HG03095 (cell line): ENCODE results near the gene PCNX4.
A peak's percentile ranks its signal among the peaks of the same experiment; 100 is the strongest.
"Not testable (repeated sequence)": the region's sequence is repeated elsewhere in the genome, so short reads cannot be mapped to it uniquely, and the experiment has no call there.

Experiments
- ATAC-seq: cut with Tn5 transposase; IDR thresholded peaks from one replicate; pipeline ENCODE4 v1.9.1; 2021; ENCODE audit warnings: moderate library complexity; ENCODE audit not compliant: unreplicated experiment

PCNX4 gene

DNA sequence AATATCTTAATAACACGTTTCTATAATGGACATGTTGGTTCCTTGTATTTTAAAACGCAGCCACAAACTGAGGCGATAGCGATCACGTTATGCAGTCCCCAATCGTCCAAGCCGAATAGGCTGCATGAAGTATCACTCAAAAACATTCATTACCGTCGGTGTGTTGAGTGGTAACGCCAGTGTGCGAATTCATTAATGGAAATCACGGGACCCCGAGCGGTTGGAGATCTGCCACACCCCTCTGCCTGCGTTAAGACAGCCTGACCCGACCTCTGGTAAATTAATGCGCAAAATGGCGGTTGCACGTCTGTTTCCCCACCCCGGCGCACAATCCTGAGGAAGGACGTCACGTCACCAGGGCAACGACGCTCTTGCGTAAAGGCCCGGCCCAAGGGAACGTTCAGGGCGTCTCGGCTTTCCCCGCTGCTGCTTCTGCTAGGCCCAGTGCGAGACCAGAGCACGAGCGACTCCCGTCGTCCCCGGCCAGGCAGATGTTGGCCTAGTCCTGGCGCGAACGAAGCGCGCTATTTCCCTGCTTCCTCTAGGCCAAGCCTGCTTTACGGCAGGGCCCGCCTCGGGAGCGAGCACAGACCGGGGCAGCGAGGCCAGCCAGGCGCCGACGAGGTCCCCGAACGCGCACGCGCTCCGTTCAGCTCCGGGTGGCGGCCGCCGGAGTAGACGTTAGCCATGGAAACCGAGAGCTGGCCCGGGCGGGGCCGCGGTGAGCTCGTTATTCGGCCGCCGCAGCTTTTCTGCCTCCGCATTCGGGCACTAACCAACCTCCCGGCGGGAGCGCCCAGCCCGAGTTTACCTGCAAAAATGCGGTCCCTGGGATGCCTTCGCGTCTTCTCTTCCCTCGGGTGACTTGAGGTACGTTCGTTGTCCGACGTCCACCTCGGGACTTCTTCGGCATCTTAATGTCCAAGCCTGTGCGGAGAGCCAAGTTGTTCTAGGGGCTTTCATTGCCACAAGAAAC, at the start of gene PCNX4:
TSS of gene PCNX4 (plus strand) at position 374 of the 976 bp plus-strand sequence. CDS start 15,716 bp downstream, outside the sequence.
- ATAC-seq: peak; percentile 96

DNA sequence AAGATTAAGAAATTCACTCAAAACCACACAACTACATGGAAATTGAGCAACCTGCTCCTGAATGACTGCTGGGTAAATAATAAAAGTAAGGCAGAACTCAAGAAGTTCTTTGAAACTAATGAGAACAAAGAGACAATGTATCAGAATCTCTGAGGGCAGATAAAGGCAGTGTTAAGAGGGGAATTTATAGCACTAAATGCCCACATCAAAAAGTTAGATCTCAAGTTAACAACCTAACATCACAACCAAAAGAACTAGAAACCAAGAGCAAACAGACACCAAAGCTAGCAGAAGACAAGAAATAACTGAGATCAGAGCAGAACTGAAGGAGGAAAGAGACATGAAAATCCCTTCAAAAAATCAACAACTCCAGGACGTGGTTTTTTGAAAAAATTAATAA, 43.7 kb upstream of the PCNX4 start:
- ATAC-seq: not testable (repeated sequence)

DNA sequence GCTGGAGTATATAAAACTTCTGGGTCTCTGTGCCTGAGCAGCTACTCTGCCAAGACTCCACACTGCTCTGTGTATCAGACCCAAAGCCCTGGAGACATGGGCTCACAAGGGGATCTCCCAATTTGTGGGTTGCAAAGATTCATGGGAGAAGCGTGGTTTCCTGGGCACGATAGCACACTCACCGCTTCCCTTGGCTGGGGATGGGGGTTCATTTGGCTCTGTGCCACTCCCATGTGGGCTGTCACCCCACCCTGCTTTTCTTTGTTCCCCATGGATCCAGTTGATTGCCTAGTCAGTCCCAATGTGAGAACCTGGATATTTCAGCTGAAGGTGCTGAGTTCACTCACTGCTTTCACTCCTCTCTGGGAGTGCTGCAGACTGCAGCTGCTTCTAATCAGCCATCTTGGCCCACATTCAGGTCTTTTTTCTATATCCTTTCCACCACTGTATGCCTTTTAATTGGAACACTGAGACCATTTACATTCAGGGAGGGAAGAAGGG, 40.0 kb upstream of the PCNX4 start:
- ATAC-seq: no peak

DNA sequence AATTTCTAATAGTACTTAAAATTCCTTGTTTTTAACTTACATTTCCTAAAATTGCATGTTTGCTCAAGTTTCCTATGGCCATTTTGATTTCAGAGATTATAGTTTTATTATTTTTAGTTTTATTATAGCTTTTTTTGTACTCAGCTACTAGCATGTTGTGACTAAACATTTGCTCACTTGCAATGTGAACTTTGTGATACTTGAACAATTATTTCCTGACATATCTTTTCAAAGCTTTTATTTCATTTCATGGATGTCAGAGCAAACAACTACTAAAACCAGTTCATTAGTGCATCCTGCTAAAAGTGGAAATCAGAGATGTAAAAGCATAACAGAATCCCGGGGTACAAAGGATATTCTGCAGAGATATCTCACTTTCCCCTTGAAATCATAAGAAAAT, 33.6 kb upstream of the PCNX4 start:
- ATAC-seq: no peak

DNA sequence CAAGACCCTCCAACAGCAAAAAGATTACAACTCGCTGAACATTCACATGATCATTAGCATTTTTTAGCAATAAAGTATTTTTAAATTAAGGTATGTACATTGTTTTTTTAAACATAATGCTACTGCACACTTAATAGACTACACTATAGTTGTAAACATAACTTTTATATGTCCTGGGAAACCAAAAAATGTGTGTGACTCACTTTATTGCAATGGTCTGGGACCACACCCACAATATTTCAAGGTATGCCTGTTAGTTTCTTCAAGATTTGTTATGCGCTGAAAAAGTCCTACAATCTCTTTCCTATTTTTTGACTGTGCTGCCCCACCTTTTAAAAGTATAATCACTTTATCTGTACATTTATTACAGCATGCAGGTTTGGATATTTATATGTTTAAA, 30.4 kb upstream of the PCNX4 start:
- ATAC-seq: no peak

DNA sequence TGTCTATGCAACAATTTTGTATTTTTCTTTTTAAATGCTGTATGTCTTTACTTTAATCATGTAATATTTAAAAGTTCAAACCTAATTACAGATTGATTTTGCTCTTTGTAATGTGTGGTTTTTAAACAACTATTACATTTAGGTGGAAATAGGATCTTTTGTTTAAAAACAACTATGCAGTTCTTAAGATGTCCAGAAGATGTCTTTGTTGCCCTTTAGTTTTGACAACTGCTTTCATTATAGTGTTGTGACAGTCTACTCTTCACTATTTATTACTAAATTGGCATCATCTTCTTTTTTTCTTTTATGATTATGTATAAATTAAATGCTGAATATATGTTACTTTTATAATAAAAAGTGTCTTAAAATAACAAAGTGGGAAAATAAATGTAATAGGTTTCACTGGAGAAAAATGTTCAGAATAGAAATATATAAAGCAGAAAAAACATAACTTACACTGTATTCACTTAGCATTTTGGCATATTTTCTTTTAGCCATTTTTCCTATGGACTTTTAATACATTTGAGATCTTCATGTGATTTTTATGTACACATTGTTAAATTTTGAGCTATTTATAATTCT, 27.1 kb upstream of the PCNX4 start:
- no peak for ATAC-seq

DNA sequence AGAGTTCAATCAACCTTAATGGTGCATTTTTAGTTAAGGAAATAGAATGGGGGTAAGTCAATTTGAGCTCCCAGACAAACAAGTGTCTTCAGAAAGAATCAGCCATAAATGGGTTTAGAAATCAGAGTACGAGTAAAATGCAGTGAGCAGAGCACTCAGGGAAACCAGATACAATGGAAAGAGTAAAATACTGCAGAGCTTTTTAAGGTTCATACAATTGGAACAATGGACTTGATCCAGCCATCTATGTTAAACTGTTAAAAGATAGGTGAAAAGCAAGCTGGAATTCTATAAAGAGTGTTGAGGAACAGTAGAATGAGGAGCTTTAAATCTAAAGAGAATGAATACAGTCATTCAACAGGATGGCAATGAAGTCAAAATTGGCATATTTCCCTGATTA, 23.8 kb upstream of the PCNX4 start:
- ATAC-seq: no peak

DNA sequence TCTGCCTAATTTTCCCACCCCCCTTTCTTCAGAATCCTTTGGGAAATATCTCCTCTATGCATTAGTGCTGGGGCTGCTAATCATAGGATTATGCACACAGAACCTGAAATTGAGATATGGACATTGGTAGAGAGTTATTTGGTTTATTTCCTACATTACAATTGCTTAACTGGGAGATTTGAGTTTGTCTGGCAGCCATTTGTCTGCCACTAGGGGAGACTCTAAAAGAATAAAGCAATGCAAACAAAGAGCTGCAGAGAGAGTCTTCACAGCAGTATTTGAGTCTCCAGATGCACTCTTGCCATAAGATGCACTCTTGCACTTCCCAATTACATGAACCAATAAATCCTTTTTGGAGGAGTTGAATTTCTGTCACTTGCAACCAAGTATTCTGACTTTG, 12.0 kb upstream of the PCNX4 start:
- ATAC-seq: no peak

DNA sequence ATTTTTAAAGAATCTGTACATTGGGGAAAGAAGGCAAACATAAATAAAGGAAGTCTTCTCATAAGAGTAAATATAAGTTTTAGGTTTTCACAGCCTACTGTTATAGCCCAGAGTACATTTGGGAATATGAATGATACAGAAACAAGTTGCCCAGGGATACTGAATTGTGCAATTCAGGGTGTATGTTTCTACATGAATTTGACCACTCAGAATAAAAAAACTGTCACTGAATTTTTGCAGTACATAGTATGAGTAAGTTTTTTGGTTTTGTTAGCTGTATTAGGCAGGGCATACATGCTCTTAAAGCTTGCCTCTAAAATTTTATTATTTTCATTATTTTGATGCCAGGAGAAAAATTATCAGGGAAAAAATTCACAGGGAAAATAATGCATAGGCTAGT, 6.6 kb upstream of the PCNX4 start:
- no peak for ATAC-seq

DNA sequence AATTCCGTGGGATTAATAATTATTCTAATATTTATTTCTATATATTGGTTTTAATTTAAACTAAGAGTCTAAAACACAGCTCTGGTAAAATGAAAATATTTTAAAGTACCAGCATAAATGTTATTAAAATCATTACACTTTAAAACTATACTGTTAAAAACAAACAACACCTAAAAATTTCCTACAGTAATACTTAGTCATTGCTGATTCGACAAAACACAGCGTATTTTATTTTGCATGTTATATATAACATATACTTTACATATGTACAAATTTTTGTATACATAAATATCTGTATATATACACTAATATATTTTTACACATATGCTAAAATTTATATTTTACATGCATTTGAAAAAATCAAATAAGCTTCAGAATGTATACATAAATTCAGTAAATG, 6.0 kb upstream of the PCNX4 start:
- ATAC-seq: no peak

DNA sequence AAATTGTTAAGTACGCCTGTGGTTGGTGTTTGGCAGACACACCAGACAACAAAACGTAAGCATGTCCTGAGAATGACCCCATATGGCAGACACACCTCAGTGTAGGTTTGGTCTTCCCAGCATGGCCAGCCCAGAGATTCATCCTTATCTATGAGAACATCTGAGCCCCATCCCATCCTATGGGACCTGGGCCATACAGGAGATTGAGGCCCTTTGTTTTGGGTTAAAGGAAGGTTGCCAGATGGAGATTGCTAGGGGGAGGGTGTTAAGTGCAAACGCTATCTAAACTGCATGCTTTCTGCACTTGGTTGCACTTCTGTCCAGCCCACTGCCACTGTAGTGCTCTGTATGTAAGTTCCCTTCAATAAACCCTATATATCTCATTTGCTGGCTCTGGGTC, 4.1 kb upstream of the PCNX4 start:
- no peak for ATAC-seq

DNA sequence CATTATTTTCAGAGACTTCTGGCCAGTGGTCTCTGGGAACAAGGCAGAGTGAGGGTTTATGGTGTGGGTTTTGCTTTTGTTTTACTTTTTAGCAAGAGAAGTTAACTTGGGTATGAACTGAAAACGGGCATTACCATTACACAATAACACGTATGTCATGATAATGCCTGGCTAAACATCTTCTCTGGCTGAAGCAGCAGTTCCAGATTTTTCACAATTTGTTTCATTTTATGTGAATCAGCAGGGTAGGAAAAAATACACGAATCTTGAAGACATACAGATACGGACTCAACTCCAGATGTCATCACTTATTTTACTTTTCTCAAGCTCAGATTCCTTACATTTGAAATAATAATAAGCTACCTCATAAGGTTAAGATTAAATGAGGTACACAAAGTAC, 2.5 kb upstream of the PCNX4 start:
- no peak for ATAC-seq

DNA sequence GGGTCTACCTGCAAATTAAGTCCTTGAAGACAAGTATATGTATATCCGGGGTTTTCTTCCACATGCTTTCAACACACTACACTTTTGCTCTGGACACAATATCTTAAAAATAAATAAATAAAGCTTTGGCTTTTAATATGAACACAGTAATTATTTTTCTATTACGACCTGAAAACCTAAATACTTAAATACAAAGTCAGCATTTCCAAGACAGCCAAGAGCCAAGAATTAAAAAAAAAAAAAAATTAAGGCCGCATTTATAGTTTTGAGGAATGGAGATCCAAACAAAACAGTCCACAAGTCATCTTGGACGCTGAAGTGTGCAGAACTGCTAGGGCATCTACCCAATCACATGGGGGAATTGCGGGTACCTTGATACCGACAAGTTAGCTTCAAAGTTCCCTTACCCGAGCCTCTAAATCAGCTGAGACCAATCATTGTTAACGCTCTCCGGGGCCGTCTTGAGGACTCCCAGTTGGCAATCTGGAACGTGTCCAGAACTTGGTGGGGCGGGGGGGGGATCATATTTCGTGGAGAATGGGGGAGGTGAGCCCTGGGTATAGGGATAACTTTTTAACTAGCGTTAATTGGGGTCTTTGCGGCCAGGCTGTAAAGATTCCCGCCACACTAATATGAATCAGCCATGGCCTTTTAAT, 731 bp upstream of the PCNX4 start:
- ATAC-seq: no peak

DNA sequence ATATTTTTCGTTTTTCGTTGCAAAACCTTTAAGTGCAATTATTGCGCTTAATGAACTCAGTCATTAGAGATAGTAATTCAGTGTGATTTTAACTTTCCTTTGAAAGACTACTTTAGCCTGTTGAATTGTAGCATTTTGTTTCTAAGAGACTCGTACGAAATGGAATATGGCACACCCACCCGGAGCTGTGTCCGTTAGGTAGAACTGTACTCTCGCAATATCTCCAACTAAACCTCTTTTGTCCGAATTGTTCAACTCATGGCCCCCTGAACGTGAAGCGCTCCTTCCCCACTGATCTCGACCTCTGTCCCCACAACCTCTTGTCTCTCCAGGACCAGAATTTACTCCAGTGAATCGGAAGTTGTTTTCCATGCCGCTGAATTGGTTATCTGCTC, 800 bp downstream of the PCNX4 start:
- ATAC-seq: no peak

DNA sequence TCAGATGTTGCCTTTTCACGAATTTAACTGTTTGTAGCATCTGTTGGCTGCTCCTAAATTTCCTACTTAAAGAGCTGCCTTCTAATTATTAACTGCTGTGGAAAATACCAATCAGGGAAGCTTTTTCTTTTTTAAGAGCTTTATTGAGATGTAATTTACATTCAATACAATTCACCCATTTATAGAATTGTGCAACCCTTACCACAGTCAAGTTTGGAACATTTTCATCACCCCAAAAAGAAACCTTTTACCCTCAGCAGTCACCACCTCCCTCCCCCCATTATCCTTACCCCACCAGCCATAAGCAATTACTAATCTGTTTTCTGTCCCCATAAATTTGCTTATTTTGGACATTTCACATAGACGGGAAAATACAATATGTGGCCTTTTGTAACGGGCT, 1.4 kb downstream of the PCNX4 start:
- ATAC-seq: no peak

DNA sequence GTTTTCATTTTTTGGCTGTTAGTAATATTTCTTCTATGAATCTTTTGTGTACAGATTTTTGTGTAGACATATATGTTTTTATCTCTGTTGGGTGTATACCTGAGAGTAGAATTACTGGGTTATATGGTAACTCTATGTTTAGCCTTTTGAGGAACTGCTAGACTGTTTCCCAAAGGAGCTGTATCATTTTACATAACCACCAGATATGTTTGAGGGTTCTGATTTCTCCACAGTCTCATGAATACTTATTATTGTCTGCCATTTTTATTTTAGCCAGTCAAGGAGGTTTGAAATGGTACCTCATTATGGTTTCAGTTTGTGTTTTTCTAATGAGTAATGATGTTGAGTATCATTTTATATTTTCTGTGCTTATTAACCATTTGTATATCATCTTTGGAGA, 1.9 kb downstream of the PCNX4 start:
- ATAC-seq: no peak

DNA sequence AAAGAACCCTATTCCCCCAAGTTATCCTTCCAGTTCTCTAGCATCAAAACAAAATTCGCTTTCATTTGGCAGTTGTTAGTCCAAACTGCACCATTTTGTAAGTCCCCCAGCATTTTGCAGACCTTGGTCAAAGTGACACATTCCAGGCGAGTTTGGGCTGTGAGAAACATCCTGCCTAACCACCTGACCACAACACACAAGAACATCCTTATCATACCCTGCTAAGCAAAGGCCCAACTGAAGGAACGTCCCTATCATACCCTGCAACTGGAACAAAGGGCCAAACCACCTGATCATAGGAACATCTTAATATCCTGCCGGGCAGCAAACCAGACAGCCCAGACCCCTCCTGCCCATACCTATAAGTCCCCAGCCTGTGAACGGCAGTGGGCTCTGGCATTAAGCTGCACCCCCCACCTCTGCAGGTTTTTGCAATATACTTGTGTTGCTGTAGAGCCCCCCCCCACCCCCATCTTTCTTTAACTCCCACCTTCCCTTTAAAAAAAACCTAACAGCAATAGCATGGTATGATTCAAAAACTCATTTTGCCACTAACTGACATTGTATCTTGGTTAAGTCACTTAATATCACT, 2.7 kb downstream of the PCNX4 start:
- ATAC-seq: no peak

DNA sequence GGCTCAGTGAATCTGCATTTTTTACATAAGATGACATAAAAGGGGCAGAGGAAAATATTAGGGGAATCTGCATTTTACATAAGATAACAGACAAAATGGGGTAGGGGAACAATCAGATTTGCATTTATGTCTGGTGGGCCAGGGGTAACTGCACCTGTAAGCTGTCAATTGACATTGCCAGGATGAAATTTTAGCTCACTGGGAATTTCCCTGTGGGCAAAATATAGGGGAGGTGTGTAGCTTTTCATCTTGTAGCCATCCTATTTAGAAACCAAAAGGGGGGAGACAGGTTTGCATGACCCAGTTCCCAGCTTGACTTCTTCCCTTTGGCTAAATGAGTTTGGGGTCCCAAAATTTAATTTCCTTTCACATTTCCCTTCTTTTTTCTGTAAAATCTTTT, 3.5 kb downstream of the PCNX4 start:
- no peak for ATAC-seq

DNA sequence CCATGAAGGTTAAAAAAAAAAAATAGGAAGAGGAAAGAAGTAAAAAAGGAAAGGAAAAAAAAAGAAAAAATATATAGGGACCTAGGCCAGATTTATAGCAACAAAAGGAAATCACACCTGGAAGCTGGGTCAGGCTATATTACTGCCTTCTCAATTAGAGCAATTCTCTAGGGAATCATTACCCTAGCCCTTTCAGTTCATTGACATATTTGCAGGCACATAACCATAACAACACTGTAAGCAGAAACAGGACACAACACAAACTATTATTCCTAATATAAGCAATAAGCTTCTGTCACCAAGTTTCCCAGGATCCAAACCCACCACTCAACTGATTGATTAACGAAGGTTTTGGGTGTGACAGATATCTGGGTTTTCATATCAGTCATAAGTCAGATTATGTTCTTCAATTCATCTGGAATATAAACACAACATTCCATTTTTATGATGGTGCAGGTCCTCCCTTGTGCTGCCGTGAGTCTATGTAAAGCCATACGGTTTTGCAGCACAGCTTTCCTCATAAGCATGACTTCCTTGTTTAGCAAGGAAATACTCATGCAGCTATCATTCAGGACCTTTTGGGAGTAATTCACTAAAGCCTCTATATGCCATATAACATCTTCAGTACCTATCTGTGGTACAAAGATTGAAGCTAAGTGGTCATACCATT, 4.2 kb downstream of the PCNX4 start:
- ATAC-seq: no peak

DNA sequence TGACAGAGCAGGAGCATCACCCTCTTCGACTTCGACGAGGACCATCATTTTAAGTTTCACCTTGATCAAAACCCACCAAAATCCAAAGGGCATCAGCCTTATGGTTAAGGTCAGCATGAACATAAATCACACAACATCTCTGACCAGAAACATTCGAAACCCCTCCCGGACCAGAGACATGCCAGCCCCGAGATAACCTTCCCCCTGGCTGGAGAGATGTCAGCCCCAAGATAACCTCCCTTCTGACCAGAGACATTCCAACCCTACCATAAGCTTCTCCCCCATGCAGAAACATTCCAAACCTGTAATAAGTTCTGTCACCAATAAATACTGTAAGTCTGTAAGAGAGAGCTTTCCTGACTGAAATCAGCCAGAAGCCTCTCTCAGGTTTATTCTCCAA, 6.3 kb downstream of the PCNX4 start:
- no peak for ATAC-seq

DNA sequence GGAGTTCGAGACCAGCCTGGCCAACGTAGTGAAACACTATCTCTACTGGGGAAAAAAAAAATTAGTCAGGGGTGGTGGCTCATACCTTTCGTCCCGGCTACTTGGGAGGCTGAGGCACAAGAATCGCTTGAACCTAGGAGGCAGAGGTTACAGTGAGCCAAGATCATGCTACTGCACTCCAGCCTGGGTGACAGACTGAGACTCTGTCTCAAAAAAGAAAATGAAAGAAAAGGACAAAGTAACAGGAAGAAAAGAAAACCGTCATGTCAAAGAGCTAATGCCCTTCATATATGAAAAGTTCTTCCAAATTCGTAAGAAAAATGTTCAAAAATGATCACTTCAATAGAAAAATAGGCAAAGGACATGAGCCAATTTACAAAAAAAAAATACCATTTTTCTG, 8.1 kb downstream of the PCNX4 start:
- not testable (repeated sequence) for ATAC-seq
